ENCODE measurements around the gene PRSS50. TPM values are rescaled to one million over a fixed set of nuclear protein-coding genes. Genes with fewer than 3 reads are reported as not detected.
A peak's percentile ranks its signal among the peaks of the same experiment; 100 is the strongest.
"Not testable (repeated sequence)": the region's sequence is repeated elsewhere in the genome, so short reads cannot be mapped to it uniquely, and the experiment has no call there.

PRSS50 gene, protein sequence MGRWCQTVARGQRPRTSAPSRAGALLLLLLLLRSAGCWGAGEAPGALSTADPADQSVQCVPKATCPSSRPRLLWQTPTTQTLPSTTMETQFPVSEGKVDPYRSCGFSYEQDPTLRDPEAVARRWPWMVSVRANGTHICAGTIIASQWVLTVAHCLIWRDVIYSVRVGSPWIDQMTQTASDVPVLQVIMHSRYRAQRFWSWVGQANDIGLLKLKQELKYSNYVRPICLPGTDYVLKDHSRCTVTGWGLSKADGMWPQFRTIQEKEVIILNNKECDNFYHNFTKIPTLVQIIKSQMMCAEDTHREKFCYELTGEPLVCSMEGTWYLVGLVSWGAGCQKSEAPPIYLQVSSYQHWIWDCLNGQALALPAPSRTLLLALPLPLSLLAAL
- 0.07 and 0.92 TPM in 2 replicates for total RNA-seq (2014; rRNA removed; shearing (Covaris generic))

DNA sequence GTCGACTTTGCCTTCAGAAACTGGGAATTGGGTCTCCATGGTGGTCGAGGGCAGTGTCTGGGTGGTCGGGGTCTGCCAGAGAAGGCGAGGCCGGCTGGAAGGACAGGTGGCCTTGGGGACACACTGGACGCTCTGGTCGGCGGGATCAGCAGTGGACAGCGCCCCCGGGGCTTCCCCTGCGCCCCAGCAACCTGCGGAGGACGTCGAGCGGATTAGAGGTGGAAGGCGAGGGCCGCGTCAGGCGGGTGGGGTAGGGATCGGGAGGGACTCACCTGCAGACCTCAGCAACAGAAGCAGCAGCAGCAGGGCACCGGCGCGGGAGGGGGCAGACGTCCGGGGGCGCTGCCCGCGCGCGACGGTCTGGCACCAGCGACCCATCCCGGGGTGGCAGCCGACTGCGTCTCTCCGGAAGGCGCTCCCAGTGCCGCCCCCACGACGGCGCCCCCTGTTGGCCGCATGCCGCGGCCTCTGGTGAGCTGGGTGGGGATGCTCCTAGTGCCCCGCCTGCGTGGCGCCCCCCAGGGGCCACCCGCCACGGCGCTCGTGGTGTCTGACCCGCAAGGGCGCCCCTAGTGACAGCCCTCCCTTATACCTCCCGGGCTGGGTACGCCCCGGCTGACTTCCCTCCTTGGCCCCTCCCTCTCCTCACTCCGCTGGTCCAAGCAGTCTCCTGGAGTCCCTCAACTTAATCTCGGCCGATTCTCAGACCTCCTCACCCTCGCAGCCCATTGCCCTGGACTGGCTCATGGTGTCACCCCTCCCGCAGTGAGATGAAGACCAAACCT, at the start of gene PRSS50:
Gene PRSS50, minus strand, starts transcription at position 423 of the 785 bp plus-strand sequence. Its CDS starts 45 bp downstream, at position 378.
- Histone ChIP-seq H3K4me3 (ENCODE audit: insufficient read depth, low read depth, low read length) (no peak within 1 kb of the TSS), H3K36me3 (replicated peaks; ENCODE audit: control insufficient read depth, insufficient read depth, low read length) (no peaks in the 10 kb centered on the region), H3K27me3 (ENCODE audit: control insufficient read depth, insufficient read depth, low read length) (no peaks in the 10 kb centered on the region)
- peak; percentile 97 for DNase-seq

DNA sequence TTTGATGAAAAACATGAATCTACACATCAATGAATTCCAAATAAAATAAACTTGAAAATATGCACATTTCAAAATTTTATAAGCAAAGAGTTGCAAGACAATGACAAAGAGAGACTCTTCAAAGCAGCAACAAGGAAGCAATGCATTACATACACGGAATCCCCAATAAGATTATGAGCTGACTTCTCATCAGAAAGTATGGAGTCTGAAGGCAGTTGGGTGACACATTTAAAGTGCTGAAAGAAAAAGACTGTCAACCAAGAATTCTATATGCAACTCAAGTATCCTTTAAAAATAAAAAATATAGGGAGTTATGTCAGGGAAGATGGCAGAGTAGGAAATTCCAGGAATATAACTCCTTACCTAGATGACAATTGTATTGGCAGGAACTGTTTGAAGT, 46.5 kb upstream of the PRSS50 start:
- Histone ChIP-seq H3K36me3 (replicated peaks; ENCODE audit: control insufficient read depth, insufficient read depth, low read length) (no peaks in the 10 kb centered on the region), H3K27me3 (ENCODE audit: control insufficient read depth, insufficient read depth, low read length) (no peaks in the 10 kb centered on the region; the same call in none of the 2 replicates), H3K4me3 (ENCODE audit: insufficient read depth, low read depth, low read length) (no peak overlapping the region)
- DNase-seq, result no peak

- Histone ChIP-seq H3K27me3 (ENCODE audit: control insufficient read depth, insufficient read depth, low read length) (no peaks in the 10 kb centered on the region; the same call in none of the 2 replicates), H3K36me3 (replicated peaks; ENCODE audit: control insufficient read depth, insufficient read depth, low read length) (no peaks in the 10 kb centered on the region), H3K4me3 (ENCODE audit: insufficient read depth, low read depth, low read length) (no peak overlapping the region)
- DNase-seq, result no peak
Measured at GRCh38 chr3:46763178-46763577, 45.5 kb upstream of the PRSS50 start.

GRCh38 chr3:46759239-46760167, 41.8 kb upstream of the PRSS50 start:
- DNase-seq, result peak; percentile 37
- Histone ChIP-seq H3K4me3 (ENCODE audit: insufficient read depth, low read depth, low read length) (no peak overlapping the region), H3K36me3 (replicated peaks; ENCODE audit: control insufficient read depth, insufficient read depth, low read length) (no peaks in the 10 kb centered on the region), H3K27me3 (ENCODE audit: control insufficient read depth, insufficient read depth, low read length) (no peaks in the 10 kb centered on the region; the same call in none of the 2 replicates)

GRCh38 chr3:46756642-46757041, 39.0 kb upstream of the PRSS50 start:
- DNase-seq, result peak; percentile 43
- Histone ChIP-seq H3K36me3 (replicated peaks; ENCODE audit: control insufficient read depth, insufficient read depth, low read length) (no peaks in the 10 kb centered on the region), H3K4me3 (ENCODE audit: insufficient read depth, low read depth, low read length) (no peak overlapping the region), H3K27me3 (ENCODE audit: control insufficient read depth, insufficient read depth, low read length) (no peaks in the 10 kb centered on the region)

DNA sequence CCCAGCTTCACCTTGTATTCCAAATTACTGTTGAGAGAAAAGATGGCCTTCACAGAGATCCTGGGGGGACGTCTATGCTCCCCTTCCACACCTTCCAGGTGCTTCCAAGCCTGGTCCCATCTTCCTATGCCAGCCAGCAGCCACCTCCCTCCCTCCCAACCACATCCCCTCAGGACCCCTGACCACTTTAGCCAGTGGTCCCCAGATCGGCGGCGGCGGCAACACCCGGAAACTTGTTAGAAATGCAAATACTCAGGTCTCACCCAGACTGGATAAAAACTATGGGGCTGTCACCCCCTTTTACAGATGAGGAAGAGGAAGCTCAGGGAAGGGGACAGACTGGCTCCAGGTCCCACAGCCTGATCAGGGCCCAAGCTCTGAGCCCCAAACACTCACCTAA, 38.0 kb upstream of the PRSS50 start:
- no peak overlapping the region for H3K4me3 ChIP-seq (ENCODE audit: insufficient read depth, low read depth, low read length)
- DNase-seq, result peak; percentile 4
- no peaks in the 10 kb centered on the region for H3K36me3 ChIP-seq (replicated peaks; ENCODE audit: control insufficient read depth, insufficient read depth, low read length)
- no peaks in the 10 kb centered on the region for H3K27me3 ChIP-seq (ENCODE audit: control insufficient read depth, insufficient read depth, low read length)

- H3K27me3 ChIP-seq (ENCODE audit: control insufficient read depth, insufficient read depth, low read length); H3K4me3 ChIP-seq (ENCODE audit: insufficient read depth, low read depth, low read length); DNase-seq; H3K36me3 ChIP-seq (replicated peaks; ENCODE audit: control insufficient read depth, insufficient read depth, low read length): not testable (repeated sequence)
Measured at GRCh38 chr3:46753127-46753526, 35.5 kb upstream of the PRSS50 start.

GRCh38 chr3:46750555-46751038, 32.9 kb upstream of the PRSS50 start:
- Histone ChIP-seq H3K36me3 (replicated peaks; ENCODE audit: control insufficient read depth, insufficient read depth, low read length) (no peaks in the 10 kb centered on the region), H3K4me3 (ENCODE audit: insufficient read depth, low read depth, low read length) (no peak overlapping the region), H3K27me3 (ENCODE audit: control insufficient read depth, insufficient read depth, low read length) (no peaks in the 10 kb centered on the region)
- no peak for DNase-seq

- DNase-seq, result no peak
- no peak overlapping the region for H3K4me3 ChIP-seq (ENCODE audit: insufficient read depth, low read depth, low read length)
- H3K36me3 ChIP-seq (replicated peaks; ENCODE audit: control insufficient read depth, insufficient read depth, low read length), result no peaks in the 10 kb centered on the region
- no peaks in the 10 kb centered on the region for H3K27me3 ChIP-seq (ENCODE audit: control insufficient read depth, insufficient read depth, low read length)
Measured at GRCh38 chr3:46749129-46749528, 31.5 kb upstream of the PRSS50 start.

- H3K36me3 ChIP-seq (replicated peaks; ENCODE audit: control insufficient read depth, insufficient read depth, low read length), result no peaks in the 10 kb centered on the region
- no peak for DNase-seq
Measured at GRCh38 chr3:46748170-46748569, 30.5 kb upstream of the PRSS50 start.

DNA sequence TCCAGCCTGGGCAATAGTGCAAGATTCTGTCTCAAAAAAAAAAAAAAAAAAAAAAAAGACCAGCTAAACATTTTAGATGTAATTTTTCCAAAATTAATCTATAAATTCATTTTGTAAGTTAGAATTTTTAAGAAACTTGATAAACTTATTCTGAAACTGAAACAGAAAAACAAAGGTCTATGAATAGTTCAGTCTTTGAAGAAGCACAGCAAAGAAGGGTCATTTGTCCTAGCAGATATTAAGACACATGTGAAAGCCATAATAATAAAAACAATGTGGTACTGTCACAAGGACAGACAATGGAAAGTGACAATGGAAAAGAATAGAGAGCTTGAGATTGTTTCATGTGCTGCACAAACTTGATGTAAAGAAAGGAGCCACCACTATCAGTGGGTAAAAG, 29.0 kb upstream of the PRSS50 start:
- no peak overlapping the region for H3K4me3 ChIP-seq (ENCODE audit: insufficient read depth, low read depth, low read length)
- no peak for DNase-seq
- H3K36me3 ChIP-seq (replicated peaks; ENCODE audit: control insufficient read depth, insufficient read depth, low read length), result no peaks in the 10 kb centered on the region
- no peaks in the 10 kb centered on the region for H3K27me3 ChIP-seq (ENCODE audit: control insufficient read depth, insufficient read depth, low read length)

More at GRCh38 chr3:46748170-46748569, 30.5 kb upstream of the PRSS50 start:
- Histone ChIP-seq H3K4me3 (ENCODE audit: insufficient read depth, low read depth, low read length) (no peak overlapping the region), H3K27me3 (ENCODE audit: control insufficient read depth, insufficient read depth, low read length) (no peaks in the 10 kb centered on the region)

GRCh38 chr3:46742992-46743585, 25.4 kb upstream of the PRSS50 start:
- Histone ChIP-seq H3K4me3 (ENCODE audit: insufficient read depth, low read depth, low read length) (no peak overlapping the region), H3K36me3 (replicated peaks; ENCODE audit: control insufficient read depth, insufficient read depth, low read length) (no peaks in the 10 kb centered on the region), H3K27me3 (ENCODE audit: control insufficient read depth, insufficient read depth, low read length) (no peaks in the 10 kb centered on the region)
- DNase-seq, result peak; percentile 59

GRCh38 chr3:46739565-46739964, 21.9 kb upstream of the PRSS50 start:
- not testable (repeated sequence) for DNase-seq; H3K36me3 ChIP-seq (replicated peaks; ENCODE audit: control insufficient read depth, insufficient read depth, low read length); H3K4me3 ChIP-seq (ENCODE audit: insufficient read depth, low read depth, low read length); H3K27me3 ChIP-seq (ENCODE audit: control insufficient read depth, insufficient read depth, low read length)

DNA sequence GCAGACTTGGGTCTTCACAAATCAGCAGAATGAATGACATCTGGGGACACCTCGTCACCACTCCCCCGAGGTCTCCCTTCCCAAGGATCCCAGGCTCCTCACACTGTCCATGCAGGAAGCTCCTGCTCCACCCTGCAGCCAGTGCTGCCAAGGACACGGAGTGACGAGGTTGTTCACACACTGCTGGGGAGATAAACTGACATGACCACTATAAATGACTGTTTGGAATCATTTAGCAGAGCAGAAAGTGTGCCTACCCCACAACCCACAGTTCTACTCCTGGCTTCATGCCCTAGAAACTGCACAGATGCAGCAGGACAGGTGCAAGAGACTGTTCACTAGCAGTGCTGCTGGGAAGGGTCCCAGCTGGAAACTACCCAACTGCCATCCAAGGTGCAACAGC, 19.7 kb upstream of the PRSS50 start:
- no peak for DNase-seq
- H3K36me3 ChIP-seq (replicated peaks; ENCODE audit: control insufficient read depth, insufficient read depth, low read length), result no peaks in the 10 kb centered on the region

More for the DNA sequence above, 19.7 kb upstream of the PRSS50 start:
- no peaks in the 10 kb centered on the region for H3K27me3 ChIP-seq (ENCODE audit: control insufficient read depth, insufficient read depth, low read length)
- H3K4me3 ChIP-seq (ENCODE audit: insufficient read depth, low read depth, low read length), result no peak overlapping the region
